ENCODE results near the gene DAB2IP.

- TF ChIP-seq EGR1 (IDR thresholded peaks at IDR 0.05; ENCODE audit: low read depth in 2 of 2): no peak
- TF ChIP-seq SP1 (IDR thresholded peaks at IDR 0.05): no peak
- TF ChIP-seq, protein P1, sequence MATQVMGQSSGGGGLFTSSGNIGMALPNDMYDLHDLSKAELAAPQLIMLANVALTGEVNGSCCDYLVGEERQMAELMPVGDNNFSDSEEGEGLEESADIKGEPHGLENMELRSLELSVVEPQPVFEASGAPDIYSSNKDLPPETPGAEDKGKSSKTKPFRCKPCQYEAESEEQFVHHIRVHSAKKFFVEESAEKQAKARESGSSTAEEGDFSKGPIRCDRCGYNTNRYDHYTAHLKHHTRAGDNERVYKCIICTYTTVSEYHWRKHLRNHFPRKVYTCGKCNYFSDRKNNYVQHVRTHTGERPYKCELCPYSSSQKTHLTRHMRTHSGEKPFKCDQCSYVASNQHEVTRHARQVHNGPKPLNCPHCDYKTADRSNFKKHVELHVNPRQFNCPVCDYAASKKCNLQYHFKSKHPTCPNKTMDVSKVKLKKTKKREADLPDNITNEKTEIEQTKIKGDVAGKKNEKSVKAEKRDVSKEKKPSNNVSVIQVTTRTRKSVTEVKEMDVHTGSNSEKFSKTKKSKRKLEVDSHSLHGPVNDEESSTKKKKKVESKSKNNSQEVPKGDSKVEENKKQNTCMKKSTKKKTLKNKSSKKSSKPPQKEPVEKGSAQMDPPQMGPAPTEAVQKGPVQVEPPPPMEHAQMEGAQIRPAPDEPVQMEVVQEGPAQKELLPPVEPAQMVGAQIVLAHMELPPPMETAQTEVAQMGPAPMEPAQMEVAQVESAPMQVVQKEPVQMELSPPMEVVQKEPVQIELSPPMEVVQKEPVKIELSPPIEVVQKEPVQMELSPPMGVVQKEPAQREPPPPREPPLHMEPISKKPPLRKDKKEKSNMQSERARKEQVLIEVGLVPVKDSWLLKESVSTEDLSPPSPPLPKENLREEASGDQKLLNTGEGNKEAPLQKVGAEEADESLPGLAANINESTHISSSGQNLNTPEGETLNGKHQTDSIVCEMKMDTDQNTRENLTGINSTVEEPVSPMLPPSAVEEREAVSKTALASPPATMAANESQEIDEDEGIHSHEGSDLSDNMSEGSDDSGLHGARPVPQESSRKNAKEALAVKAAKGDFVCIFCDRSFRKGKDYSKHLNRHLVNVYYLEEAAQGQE (IDR thresholded peaks at IDR 0.05): no peak
- TF ChIP-seq, protein P2, sequence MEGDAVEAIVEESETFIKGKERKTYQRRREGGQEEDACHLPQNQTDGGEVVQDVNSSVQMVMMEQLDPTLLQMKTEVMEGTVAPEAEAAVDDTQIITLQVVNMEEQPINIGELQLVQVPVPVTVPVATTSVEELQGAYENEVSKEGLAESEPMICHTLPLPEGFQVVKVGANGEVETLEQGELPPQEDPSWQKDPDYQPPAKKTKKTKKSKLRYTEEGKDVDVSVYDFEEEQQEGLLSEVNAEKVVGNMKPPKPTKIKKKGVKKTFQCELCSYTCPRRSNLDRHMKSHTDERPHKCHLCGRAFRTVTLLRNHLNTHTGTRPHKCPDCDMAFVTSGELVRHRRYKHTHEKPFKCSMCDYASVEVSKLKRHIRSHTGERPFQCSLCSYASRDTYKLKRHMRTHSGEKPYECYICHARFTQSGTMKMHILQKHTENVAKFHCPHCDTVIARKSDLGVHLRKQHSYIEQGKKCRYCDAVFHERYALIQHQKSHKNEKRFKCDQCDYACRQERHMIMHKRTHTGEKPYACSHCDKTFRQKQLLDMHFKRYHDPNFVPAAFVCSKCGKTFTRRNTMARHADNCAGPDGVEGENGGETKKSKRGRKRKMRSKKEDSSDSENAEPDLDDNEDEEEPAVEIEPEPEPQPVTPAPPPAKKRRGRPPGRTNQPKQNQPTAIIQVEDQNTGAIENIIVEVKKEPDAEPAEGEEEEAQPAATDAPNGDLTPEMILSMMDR (IDR thresholded peaks at IDR 0.05; ENCODE audit: low read depth, low read length, missing input control): no peak
- TF ChIP-seq RXRA (IDR thresholded peaks at IDR 0.05): no peak
- TF ChIP-seq, protein P3, sequence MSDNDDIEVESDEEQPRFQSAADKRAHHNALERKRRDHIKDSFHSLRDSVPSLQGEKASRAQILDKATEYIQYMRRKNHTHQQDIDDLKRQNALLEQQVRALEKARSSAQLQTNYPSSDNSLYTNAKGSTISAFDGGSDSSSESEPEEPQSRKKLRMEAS (IDR thresholded peaks at IDR 0.05): no peak
- TF ChIP-seq NR2F2 (IDR thresholded peaks at IDR 0.05): no peak
These were observed 123.5 kb downstream of the DAB2IP start for GRCh38 chr9:121774715-121775613.

Measured in liver (tissue), 3 donors.